HepG2 (cell line): ENCODE results near the gene SPATA13. TPM values are rescaled to one million over a fixed set of nuclear protein-coding genes. Genes with fewer than 3 reads are reported as not detected.

Source experiments
- ATAC-seq: fragments of 200-7000 bp; cut with Tn5 transposase; 3 replicates; pipeline ENCODE4 v1.9.1; 2020; ENCODE audit warnings: mild to moderate bottlenecking, moderate library complexity
- BruUV-seq: library from RNA; stranded (reverse); fragments of 400-500 nt; replicated peaks from 2 replicates; lab custom pipeline; 2021; lab: Mats Ljungman, UMichigan
- CTCF ChIA-PET: fragments of 300-600 bp; formaldehyde crosslinking; extraction: SDS; loops from one replicate; lab custom pipeline; 2021; ENCODE audit warnings: low total read pairs, inconsistent platforms, low intra/inter-chr PET ratio; lab: Yijun Ruan, JAX
- POLR2A ChIA-PET: fragments of 350-600 bp; sonication (Branson Sonifier 250); formaldehyde crosslinking; loops from one replicate; lab custom pipeline; 2020; ENCODE audit warnings: antibody characterized with exemption, inconsistent platforms; lab: Yijun Ruan, JAX
- DNase-seq: peaks from one replicate; pipeline ENCODE4 v3.0.0-alpha.2; 2015; ENCODE audit warnings: low spot score
- FAIRE-seq: peaks from 3 replicates; lab custom pipeline; 2011; peaks lifted over from hg19 to GRCh38; lab: Jason Lieb, UNC
- H2AFZ ChIP-seq: one replicate; pipeline ENCODE4 v1.6.1; 2011; ENCODE audit warnings: low read length, inconsistent platforms
- H3K27ac ChIP-seq: fragments of 300-600 bp; 3 replicates; pipeline ENCODE4 v1.8.0; 2011; ENCODE audit warnings: mixed run types, mild to moderate bottlenecking, mixed read lengths, low read length, inconsistent platforms; ENCODE audit not compliant: insufficient read depth; ENCODE audit errors: extremely low read length
- H3K27me3 ChIP-seq, 2 experiments: fragments of 200-600 bp in 1 of 2; 2 replicates in 1 of 2; 3 replicates in 1 of 2; pipeline versions ENCODE4 v1.6.0 to v1.8.0; 2011; ENCODE audit warnings: low read length in 2 of 2, mild to moderate bottlenecking in 2 of 2, moderate library complexity in 2 of 2, inconsistent platforms in 1 of 2; ENCODE audit not compliant: insufficient read depth in 2 of 2, control insufficient read depth in 1 of 2
- H3K36me3 ChIP-seq, 2 experiments: fragments of 200-600 bp in 1 of 2; replicated peaks in 1 of 2; 2 replicates in 1 of 2; 3 replicates in 1 of 2; pipeline versions ENCODE4 v1.5.1 to v1.8.0; 2011; ENCODE audit warnings: low read length in 2 of 2, inconsistent platforms in 1 of 2; ENCODE audit not compliant: insufficient read depth in 2 of 2, control insufficient read depth in 1 of 2
- H3K4me1 ChIP-seq: 2 replicates; pipeline ENCODE4 v1.5.1; 2012; ENCODE audit warnings: low read length, inconsistent platforms; ENCODE audit not compliant: insufficient read depth
- H3K4me2 ChIP-seq: 2 replicates; pipeline ENCODE4 v1.6.0; 2011; ENCODE audit warnings: low read depth, low read length, inconsistent platforms
- H3K4me3 ChIP-seq, 3 experiments: fragments of 200-600 bp in 1 of 3; sonication (generic), shearing (Covaris generic) in 1 of 3; replicated peaks in 1 of 3; 2 replicates each; pipeline ENCODE4 v1.5.1; 2011 to 2016; ENCODE audit warnings: low read length in 3 of 3, inconsistent platforms in 2 of 3, low read depth in 2 of 3, mild to moderate bottlenecking in 2 of 3, control low read depth in 1 of 3, mixed read lengths in 1 of 3; ENCODE audit not compliant: insufficient read depth in 1 of 3
- H3K79me2 ChIP-seq: one replicate; pipeline ENCODE4 v1.6.1; 2011; ENCODE audit warnings: low read length, inconsistent platforms; ENCODE audit not compliant: insufficient read depth
- H3K9ac ChIP-seq: 2 replicates; pipeline ENCODE4 v1.6.0; 2011; ENCODE audit warnings: mild to moderate bottlenecking, low read depth, low read length, inconsistent platforms; ENCODE audit not compliant: insufficient read depth
- H3K9me3 ChIP-seq: 2 replicates; pipeline ENCODE4 v1.5.1; 2012; ENCODE audit warnings: mild to moderate bottlenecking, low read length
- H4K20me1 ChIP-seq: 2 replicates; pipeline ENCODE4 v1.6.0; 2011; ENCODE audit warnings: inconsistent platforms, mild to moderate bottlenecking, low read length, moderate library complexity; ENCODE audit not compliant: insufficient read depth
- FLYWCH1 ChIP-seq: sonication (generic); formaldehyde crosslinking; IDR thresholded peaks from 2 replicates; pipeline ENCODE4 v1.8.1; 2023; ENCODE audit warnings: mild to moderate bottlenecking, missing genetic modification reagents
- FOSL1 ChIP-seq: sonication (generic); formaldehyde crosslinking; IDR thresholded peaks from 2 replicates; pipeline ENCODE4 v1.9.0; 2021; ENCODE audit warnings: missing genetic modification reagents, borderline replicate concordance
- HDAC1 ChIP-seq: sonication (generic); formaldehyde crosslinking; IDR thresholded peaks from 2 replicates; pipeline ENCODE4 v1.5.1; 2020; ENCODE audit warnings: mild to moderate bottlenecking, missing genetic modification reagents
- HIVEP1 ChIP-seq: sonication (generic); formaldehyde crosslinking; IDR thresholded peaks from 2 replicates; pipeline ENCODE4 v1.4.0; 2020; ENCODE audit warnings: mild to moderate bottlenecking, missing genetic modification reagents
- HMG20A ChIP-seq: IDR thresholded peaks from 2 replicates; pipeline ENCODE4 v1.6.1; 2016; ENCODE audit warnings: borderline replicate concordance
- HNF1B ChIP-seq: sonication (generic); formaldehyde crosslinking; IDR thresholded peaks from 2 replicates; pipeline ENCODE4 v1.5.1; 2020; ENCODE audit warnings: mild to moderate bottlenecking, moderate library complexity, missing genetic modification reagents
- NFKB2 ChIP-seq: sonication (generic); formaldehyde crosslinking; IDR thresholded peaks from 2 replicates; pipeline ENCODE4 v1.4.0; 2020; ENCODE audit warnings: missing genetic modification reagents, borderline replicate concordance
- NKX3-1 ChIP-seq: sonication (generic); formaldehyde crosslinking; IDR thresholded peaks from 2 replicates; pipeline ENCODE4 v1.5.0; 2020; ENCODE audit warnings: missing genetic modification reagents
- POLR2AphosphoS2 ChIP-seq: IDR thresholded peaks from 2 replicates; pipeline ENCODE4 v1.6.1; 2011; ENCODE audit warnings: low read depth, low read length, improper control_type of control experiment
- RFX1 ChIP-seq: fragments of 450-650 bp; IDR thresholded peaks from 2 replicates; pipeline ENCODE4 v1.6.1; 2017
- SNAPC5 ChIP-seq: sonication (generic); formaldehyde crosslinking; IDR thresholded peaks from 2 replicates; pipeline ENCODE4 v1.8.1; 2023; ENCODE audit warnings: mild to moderate bottlenecking, missing genetic modification reagents, borderline replicate concordance
- TBX2 ChIP-seq: sonication (generic); formaldehyde crosslinking; IDR thresholded peaks from 2 replicates; pipeline ENCODE4 v1.5.0; 2020; ENCODE audit warnings: missing genetic modification reagents, mild to moderate bottlenecking, borderline replicate concordance
- TERF1 ChIP-seq: sonication (generic); formaldehyde crosslinking; IDR thresholded peaks from 2 replicates; pipeline ENCODE4 v1.8.0; 2022; ENCODE audit warnings: mild to moderate bottlenecking, missing genetic modification reagents, moderate library complexity
- TOPORS ChIP-seq: sonication (generic); formaldehyde crosslinking; IDR thresholded peaks from 2 replicates; pipeline ENCODE4 v1.8.0; 2023; ENCODE audit warnings: mild to moderate bottlenecking, missing genetic modification reagents
- ZFP82 ChIP-seq: sonication (generic); formaldehyde crosslinking; IDR thresholded peaks from 2 replicates; pipeline ENCODE4 v1.5.1; 2020; ENCODE audit warnings: mild to moderate bottlenecking, missing genetic modification reagents, borderline replicate concordance
- ZNF160 ChIP-seq: sonication (generic); formaldehyde crosslinking; IDR thresholded peaks from 2 replicates; pipeline ENCODE4 v1.8.0; 2022; ENCODE audit warnings: mild to moderate bottlenecking, inconsistent platforms, missing genetic modification reagents
- ZNF224 ChIP-seq: sonication (generic); formaldehyde crosslinking; IDR thresholded peaks from 2 replicates; pipeline ENCODE4 v1.5.0; 2020; ENCODE audit warnings: mild to moderate bottlenecking, missing genetic modification reagents
- ZNF614 ChIP-seq: IDR thresholded peaks from 2 replicates; pipeline ENCODE4 v1.6.1; 2018; ENCODE audit warnings: missing biosample characterization, missing genetic modification reagents, inconsistent platforms, borderline replicate concordance
- ZNF792 ChIP-seq: IDR thresholded peaks from 2 replicates; pipeline ENCODE4 v1.6.1; 2016
- WGBS: methylation state at CpG from one replicate; pipeline ENCODE4 v1.1.6; 2017; ENCODE audit warnings: low lambda C conversion rate; 5-methylcytosine and 5-hydroxymethylcytosine counted together
- in situ Hi-C: cut with HindIII; loops from 2 replicates; pipeline ENCODE4 v1.10.0; 2017; ENCODE audit warnings: low pct_unique_long_range_greater_than_20kb; ENCODE audit not compliant: extremely low pct_ligation_motif_present
- intact Hi-C: fragments of 100-400 bp; cut with micrococcal nuclease; formaldehyde crosslinking; loops from one replicate; pipeline ENCODE4 v1.10.0; 2022; ENCODE audit not compliant: unreplicated experiment
- polyA plus RNA-seq, 8 experiments: library from polyadenylated mRNA; depleted of rRNA in 3 of 8; stranded (reverse) in 7 of 8; unstranded in 1 of 8; fragments of >200 nt; fragmentation: Illumina TruSeq in 4 of 8; extraction: Trizol in 4 of 8; gene quantifications; 2 replicates each; pipeline versions ENCODE4 v1.2.1 to v1.2.3, GENCODE V29; 2011 to 2016; ENCODE audit warnings: low read depth in 4 of 8, missing spikeins in 1 of 8, mixed read lengths in 1 of 8; ENCODE audit not compliant: insufficient read depth in 1 of 8
- total RNA-seq, 5 experiments: library from RNA; depleted of rRNA; stranded (reverse); fragments of >200 nt; fragmentation: Illumina TruSeq; extraction: Trizol; gene quantifications; 2 replicates each; pipeline ENCODE4 v1.2.3, GENCODE V29; 2016; ENCODE audit warnings: low read depth in 1 of 5

The SPATA13 gene
- total and polyA plus RNA-seq, 2 of the 13 experiments (the other 11 are each of a cell fraction or from before 2014, with no cell fraction given): 11.3 to 14.2 TPM

- ChIA-PET POLR2A (no interaction called here), CTCF (no interaction called here)
- WGBS: 26% methylated on average over 9 of the region's 28 CpGs
- Histone ChIP-seq H3K4me3 (no peak overlapping the region), H2AFZ (no peak overlapping the region), H3K4me2 (no peak overlapping the region; the same call in 1 of the 2 replicates), H3K4me1 (no peaks in the 10 kb centered on the region), H3K27me3 (no peaks in the 10 kb centered on the region; a peak in 1 of 5 replicates), H3K9me3 (no peaks in the 10 kb centered on the region), H3K9ac (no peak overlapping the region), H4K20me1 (no peaks in the 10 kb centered on the region), H3K36me3 (no peaks in the 10 kb centered on the region), H3K79me2 (no peaks in the 10 kb centered on the region), H3K27ac (no peak overlapping the region)
- no peak for FAIRE-seq
- BruUV-seq: no TSS peak
- DNase-seq: no peak
- intact Hi-C loops: no loop called here
- TF ChIP-seq ZNF160 (CRISPR knock-in tag): no peak
- no peak for TF ChIP-seq TERF1
- TF ChIP-seq ZFP82 (CRISPR knock-in tag): no peak
- no peak for TF ChIP-seq RFX1
- no peak for TF ChIP-seq TOPORS (CRISPR knock-in tag)
- no peak for TF ChIP-seq HDAC1
- TF ChIP-seq SNAPC5 (CRISPR knock-in tag): no peak
- no peak for TF ChIP-seq HIVEP1 (CRISPR knock-in tag)
- TF ChIP-seq HNF1B (CRISPR knock-in tag): no peak
- TF ChIP-seq HMG20A (CRISPR knock-in tag): no peak
- no peak for TF ChIP-seq ZNF614
- no peak for TF ChIP-seq NKX3-1 (CRISPR knock-in tag)
- TF ChIP-seq NFKB2 (CRISPR knock-in tag): no peak
- TF ChIP-seq FOSL1 (CRISPR knock-in tag): no peak
- no peak for TF ChIP-seq ZNF224 (CRISPR knock-in tag)
- TF ChIP-seq ZNF792 (CRISPR knock-in tag): no peak
- TF ChIP-seq POLR2AphosphoS2: no peak
- TF ChIP-seq TBX2 (CRISPR knock-in tag): no peak
- no peak for TF ChIP-seq FLYWCH1
- in situ Hi-C loops: loop anchor here (10.0 kb wide), 1 partner anchor 1408 kb away; no protein-coding TSS in a partner anchor
- ATAC-seq: peak; percentile 23; the same call in 1 of the 3 replicates
These were observed 162.7 kb downstream of the SPATA13 start for GRCh38 chr13:24323036-24323738.
